Gastroesophageal sphincter (tissue), 4 donors: ENCODE results near the gene KCNH8. TPM values are rescaled to one million over a fixed set of nuclear protein-coding genes. Genes with fewer than 3 reads are reported as not detected.

Source experiments
- ATAC-seq: fragments of 150-250 bp; one replicate; pipeline ENCODE4 v1.9.1; 2016; ENCODE audit warnings: mild to moderate bottlenecking, moderate library complexity
- H3K27ac ChIP-seq, 4 donors: fragments of 200-600 bp; sonication (generic) in 3 of 4; 1 replicate in 3 of 4; 2 replicates in 1 of 4; pipeline ENCODE4 v1.5.1; 2016 to 2019
- H3K27me3 ChIP-seq: fragments of 200-600 bp; sonication (generic); one replicate; pipeline ENCODE4 v1.5.1; 2019
- H3K36me3 ChIP-seq, 2 donors: fragments of 200-600 bp; sonication (generic); one replicate each; pipeline ENCODE4 v1.5.1; 2019; ENCODE audit warnings: control low read depth in 1 of 2
- H3K4me1 ChIP-seq, 3 donors: fragments of 200-600 bp; sonication (generic); 1 replicate in 2 of 3; 2 replicates in 1 of 3; pipeline ENCODE4 v1.5.1; 2016 to 2019; ENCODE audit warnings: control low read depth in 2 of 3
- H3K4me3 ChIP-seq, 2 donors: fragments of 200-600 bp; sonication (generic); one replicate each; pipeline ENCODE4 v1.5.1; 2019; ENCODE audit warnings: mild to moderate bottlenecking in 1 of 2, moderate library complexity in 1 of 2
- H3K9me3 ChIP-seq, 3 donors: fragments of 200-600 bp; sonication (generic); one replicate each; pipeline ENCODE4 v1.5.1; 2017 to 2019; ENCODE audit warnings: control low read depth in 2 of 3
- EP300 ChIP-seq: sonication (generic); formaldehyde crosslinking; IDR thresholded peaks from one replicate; pipeline ENCODE4 v1.6.1; 2017; ENCODE audit warnings: antibody characterized with exemption, mild to moderate bottlenecking
- POLR2A ChIP-seq, 2 donors: fragments of 450-650 bp; IDR thresholded peaks; one replicate each; pipeline ENCODE4 v1.6.1; 2017; ENCODE audit warnings: antibody characterized with exemption in 2 of 2, mild to moderate bottlenecking in 2 of 2, moderate library complexity in 1 of 2
- POLR2AphosphoS5 ChIP-seq: sonication (generic); formaldehyde crosslinking; IDR thresholded peaks from one replicate; pipeline ENCODE4 v1.6.1; 2017; ENCODE audit warnings: antibody characterized with exemption
- WGBS, 2 donors: methylation state at CpG; one replicate each; pipeline ENCODE4 v1.1.5; 2018; ENCODE audit warnings: low coverage in 1 of 2; 5-methylcytosine and 5-hydroxymethylcytosine counted together
- total RNA-seq, 4 donors: library from RNA; depleted of rRNA; stranded (reverse); fragments of >200 nt; gene quantifications; one replicate each; pipeline ENCODE4 v1.1.0, GENCODE V29; 2016
- TF ChIP-seq, protein P1 (sequence below), 4 experiments: fragments of 200-600 bp in 2 of 4; fragments of 450-650 bp in 2 of 4; sonication (generic) in 1 of 4; IDR thresholded peaks; one replicate each; pipeline ENCODE4 v1.5.1; 2017 to 2019; ENCODE audit warnings: antibody characterized with exemption in 4 of 4, mild to moderate bottlenecking in 2 of 4, moderate library complexity in 2 of 4

Gene KCNH8
- total RNA-seq, 4 donors from 2014 or later: 0.19 to 0.62 (median 0.40) TPM; not detected in 1

DNA sequence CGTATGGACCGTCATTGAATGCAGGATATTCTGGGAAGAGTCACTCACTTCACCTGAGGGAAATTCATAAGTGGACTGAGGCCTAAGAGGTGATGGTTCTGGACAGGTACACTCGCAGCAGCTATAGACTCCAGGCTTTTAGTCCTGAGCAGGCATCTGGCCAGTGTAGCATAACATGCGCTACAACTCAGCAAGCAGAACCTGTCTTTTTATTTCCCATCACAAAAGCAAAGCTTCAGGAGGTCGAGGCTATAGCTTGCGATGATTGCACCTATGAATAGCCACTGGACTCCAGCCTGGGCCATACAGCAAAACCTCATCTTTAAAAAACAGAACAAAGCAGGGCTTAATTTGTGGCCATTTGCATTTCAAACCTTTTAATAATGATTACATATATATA is 185.8 kb downstream of the KCNH8 start:
- no peak overlapping the region for H3K27ac ChIP-seq
- H3K4me3 ChIP-seq: no peak overlapping the region
- no peak for TF ChIP-seq POLR2AphosphoS5
- no peaks in the 10 kb centered on the region for H3K9me3 ChIP-seq
- H3K36me3 ChIP-seq: no peaks in the 10 kb centered on the region
- H3K4me1 ChIP-seq: peaks cover 0 to 10% (median 0%) of the 10 kb centered on the region in 3 donors
- WGBS, 2 donors: 64 to 71% methylated on average over 3 to 5 of the region's 6 CpGs
- H3K27me3 ChIP-seq: no peaks in the 10 kb centered on the region
- no peak for ATAC-seq

DNA sequence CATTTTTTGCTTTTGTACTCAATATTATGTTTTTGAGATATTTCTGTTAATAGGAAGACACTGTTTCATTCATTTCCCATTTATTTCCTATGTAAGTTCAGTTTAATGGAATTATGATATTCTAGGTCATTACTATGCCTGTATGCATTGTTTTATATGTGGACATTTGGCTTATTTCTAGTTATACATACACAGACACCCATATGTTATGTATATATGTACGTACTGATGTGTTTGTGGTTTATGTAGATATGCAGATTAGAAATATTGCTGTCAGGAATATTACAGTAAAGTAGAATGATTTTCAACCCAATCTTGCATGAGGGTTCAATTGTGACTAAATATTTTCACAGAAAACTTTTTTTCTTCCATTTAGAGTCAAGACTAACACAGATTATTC is 190.5 kb downstream of the KCNH8 start:
- no peak overlapping the region for H3K27ac ChIP-seq
- H3K36me3 ChIP-seq: no peaks in the 10 kb centered on the region
- TF ChIP-seq EP300: no peak
- TF ChIP-seq, protein P1, sequence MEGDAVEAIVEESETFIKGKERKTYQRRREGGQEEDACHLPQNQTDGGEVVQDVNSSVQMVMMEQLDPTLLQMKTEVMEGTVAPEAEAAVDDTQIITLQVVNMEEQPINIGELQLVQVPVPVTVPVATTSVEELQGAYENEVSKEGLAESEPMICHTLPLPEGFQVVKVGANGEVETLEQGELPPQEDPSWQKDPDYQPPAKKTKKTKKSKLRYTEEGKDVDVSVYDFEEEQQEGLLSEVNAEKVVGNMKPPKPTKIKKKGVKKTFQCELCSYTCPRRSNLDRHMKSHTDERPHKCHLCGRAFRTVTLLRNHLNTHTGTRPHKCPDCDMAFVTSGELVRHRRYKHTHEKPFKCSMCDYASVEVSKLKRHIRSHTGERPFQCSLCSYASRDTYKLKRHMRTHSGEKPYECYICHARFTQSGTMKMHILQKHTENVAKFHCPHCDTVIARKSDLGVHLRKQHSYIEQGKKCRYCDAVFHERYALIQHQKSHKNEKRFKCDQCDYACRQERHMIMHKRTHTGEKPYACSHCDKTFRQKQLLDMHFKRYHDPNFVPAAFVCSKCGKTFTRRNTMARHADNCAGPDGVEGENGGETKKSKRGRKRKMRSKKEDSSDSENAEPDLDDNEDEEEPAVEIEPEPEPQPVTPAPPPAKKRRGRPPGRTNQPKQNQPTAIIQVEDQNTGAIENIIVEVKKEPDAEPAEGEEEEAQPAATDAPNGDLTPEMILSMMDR (IDR thresholded peaks at IDR 0.05): no peak
- no peak for TF ChIP-seq POLR2A (IDR thresholded peaks at IDR 0.05)
- TF ChIP-seq POLR2AphosphoS5: no peak
- ATAC-seq: no peak
- H3K4me1 ChIP-seq: peaks cover 0 to 10% (median 0%) of the 10 kb centered on the region in 3 donors
- H3K27me3 ChIP-seq: no peaks in the 10 kb centered on the region
- 93 to 100% methylated on average over 1 of the region's 1 CpG for WGBS, 2 donors
- no peaks in the 10 kb centered on the region for H3K9me3 ChIP-seq
- H3K4me3 ChIP-seq: no peak overlapping the region

DNA sequence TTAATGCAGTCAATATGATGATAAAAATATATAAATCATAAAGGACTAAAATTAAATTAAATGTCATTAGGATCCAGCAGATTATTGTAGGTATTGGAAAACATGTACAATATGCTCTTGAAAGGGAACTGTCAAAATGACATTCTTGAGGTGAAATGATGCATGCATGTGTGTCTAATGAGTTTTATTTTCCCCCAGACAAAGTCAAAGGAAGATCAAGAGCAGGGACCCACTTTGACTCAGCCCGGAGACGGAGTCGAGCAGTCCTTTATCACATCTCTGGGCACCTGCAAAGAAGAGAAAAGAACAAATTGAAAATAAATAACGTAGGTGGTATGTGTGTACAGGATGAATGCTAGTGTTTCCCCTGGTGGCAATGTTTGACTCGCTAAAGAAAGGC is 194.1 kb downstream of the KCNH8 start:
- Histone ChIP-seq H3K4me1 (peaks cover 0 to 15% (median 0%) of the 10 kb centered on the region in 3 donors), H3K4me3 (no peak overlapping the region), H3K27me3 (no peaks in the 10 kb centered on the region), H3K27ac (no peak overlapping the region), H3K9me3 (no peaks in the 10 kb centered on the region), H3K36me3 (no peaks in the 10 kb centered on the region)
- no peak for ATAC-seq
- 83 to 88% methylated on average over 2 to 5 of the region's 5 CpGs for WGBS, 2 donors
- TF ChIP-seq EP300 (no peak), POLR2A (IDR thresholded peaks at IDR 0.05) (no peak), POLR2AphosphoS5 (no peak)
- TF ChIP-seq, protein P1 (IDR thresholded peaks at IDR 0.05): no peak

DNA sequence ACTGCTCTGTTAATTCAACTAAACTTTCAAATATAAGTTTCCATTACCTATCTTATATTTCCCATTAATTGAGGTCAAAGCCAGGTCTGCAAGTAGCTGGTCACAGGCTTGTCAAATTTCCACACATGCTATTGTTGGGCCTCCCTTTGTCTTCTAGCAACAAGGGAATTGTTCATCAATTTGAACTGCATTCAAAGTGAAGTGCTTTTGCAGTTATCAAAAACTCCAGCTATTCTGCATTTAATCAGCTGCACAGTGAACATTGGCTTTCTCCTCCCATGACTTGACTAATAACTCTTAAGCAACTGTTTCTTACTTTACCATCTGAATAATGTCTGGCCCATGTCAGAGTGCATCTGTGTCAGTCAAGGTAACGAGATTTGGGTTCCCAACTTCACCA is 198.4 kb downstream of the KCNH8 start:
- H3K27me3 ChIP-seq: no peaks in the 10 kb centered on the region
- no peak overlapping the region for H3K27ac ChIP-seq
- no peak for ATAC-seq
- H3K4me3 ChIP-seq: no peak overlapping the region
- no peak for TF ChIP-seq POLR2A (IDR thresholded peaks at IDR 0.05)
- TF ChIP-seq POLR2AphosphoS5: no peak
- TF ChIP-seq, protein P1 (IDR thresholded peaks at IDR 0.05): no peak
- no peak for TF ChIP-seq EP300
- 13 to 17% methylated on average over 1 of the region's 1 CpG for WGBS, 2 donors
- H3K9me3 ChIP-seq: no peaks in the 10 kb centered on the region
- H3K36me3 ChIP-seq: no peaks in the 10 kb centered on the region
- H3K4me1 ChIP-seq: peaks cover 0 to 28% (median 0%) of the 10 kb centered on the region in 3 donors

DNA sequence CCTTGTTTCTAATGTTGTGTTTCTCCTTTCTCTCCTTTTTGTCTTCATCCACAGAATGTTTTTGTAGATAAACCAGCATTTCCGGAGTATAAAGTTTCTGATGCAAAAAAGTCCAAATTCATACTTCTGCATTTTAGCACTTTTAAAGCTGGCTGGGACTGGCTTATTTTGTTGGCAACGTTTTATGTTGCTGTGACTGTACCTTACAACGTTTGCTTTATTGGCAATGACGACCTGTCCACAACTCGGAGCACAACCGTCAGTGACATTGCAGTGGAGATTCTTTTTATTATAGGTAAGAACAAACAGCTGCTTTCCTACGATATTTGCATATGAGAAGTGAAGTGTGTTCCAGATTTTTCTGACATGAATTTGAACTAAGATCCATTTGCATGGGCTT is 199.4 kb downstream of the KCNH8 start:
- no peaks in the 10 kb centered on the region for H3K27me3 ChIP-seq
- H3K27ac ChIP-seq: no peak overlapping the region
- H3K4me1 ChIP-seq: peaks cover 0 to 28% (median 0%) of the 10 kb centered on the region in 3 donors
- 26 to 47% methylated on average over 7 of the region's 7 CpGs for WGBS, 2 donors
- H3K9me3 ChIP-seq: no peaks in the 10 kb centered on the region
- no peak for ATAC-seq
- TF ChIP-seq POLR2AphosphoS5: no peak
- TF ChIP-seq, protein P1 (IDR thresholded peaks at IDR 0.05): no peak
- TF ChIP-seq EP300: no peak
- TF ChIP-seq POLR2A (IDR thresholded peaks at IDR 0.05): no peak
- H3K36me3 ChIP-seq: no peaks in the 10 kb centered on the region
- H3K4me3 ChIP-seq: no peak overlapping the region
